Activated CD8-positive, alpha-beta memory T cell treated with anti-CD3 and anti-CD28 coated beads, Interleukin-2, amount 50 U/mL, for 48 hours (primary cell): ENCODE measurements around the gene PEG3.
"Not testable (repeated sequence)": the region's sequence is repeated elsewhere in the genome, so short reads cannot be mapped to it uniquely, and the experiment has no call there.

ENCODE experiments used
- DNase-seq: peaks from one replicate; pipeline ENCODE4 v3.0.0-alpha.2; 2020

Gene PEG3

GRCh38 chr19:56840451-56841192 lies at the start of gene PEG3, which contains the start of gene ZIM2:
Gene PEG3, minus strand, starts transcription at chr19:56840726. Its CDS starts 16,071 bp downstream, at chr19:56824655.
Gene ZIM2, minus strand, starts transcription at chr19:56840726. Its CDS starts 16,449 bp downstream, at chr19:56824277.
- DNase-seq = no peak

GRCh38 chr19:56885173-56885985 lies 44.9 kb upstream of the PEG3 start:
- no peak for DNase-seq

- DNase-seq = no peak
Observed at GRCh38 chr19:56884441-56884840, 43.9 kb upstream of the PEG3 start.

- DNase-seq = no peak
Observed at GRCh38 chr19:56880592-56881190, 40.2 kb upstream of the PEG3 start.

GRCh38 chr19:56877069-56877715 lies 36.7 kb upstream of the PEG3 start:
- no peak for DNase-seq

GRCh38 chr19:56875717-56876116 lies 35.2 kb upstream of the PEG3 start:
- no peak for DNase-seq

GRCh38 chr19:56874530-56874929 lies 34.0 kb upstream of the PEG3 start:
- no peak for DNase-seq

- DNase-seq = no peak
Observed at GRCh38 chr19:56873493-56873892, 33.0 kb upstream of the PEG3 start.

GRCh38 chr19:56869886-56870285 lies 29.4 kb upstream of the PEG3 start:
- DNase-seq = no peak

- no peak for DNase-seq
Observed at GRCh38 chr19:56868446-56868845, 27.9 kb upstream of the PEG3 start.

- no peak for DNase-seq
Observed at GRCh38 chr19:56866538-56866937, 26.0 kb upstream of the PEG3 start.

- no peak for DNase-seq
Observed at GRCh38 chr19:56864443-56865125, 24.1 kb upstream of the PEG3 start.

GRCh38 chr19:56862741-56863140 lies 22.2 kb upstream of the PEG3 start:
- no peak for DNase-seq

- DNase-seq = not testable (repeated sequence)
Observed at GRCh38 chr19:56860409-56860808, 19.9 kb upstream of the PEG3 start.

- DNase-seq = no peak
Observed at GRCh38 chr19:56858026-56858425, 17.5 kb upstream of the PEG3 start.

- no peak for DNase-seq
Observed at GRCh38 chr19:56856822-56857221, 16.3 kb upstream of the PEG3 start.

GRCh38 chr19:56852361-56852760 lies 11.8 kb upstream of the PEG3 start:
- not testable (repeated sequence) for DNase-seq

- no peak for DNase-seq
Observed at GRCh38 chr19:56848166-56848565, 7.6 kb upstream of the PEG3 start.

GRCh38 chr19:56842412-56842811 lies 1.9 kb upstream of the PEG3 start:
- no peak for DNase-seq

GRCh38 chr19:56841193-56841543 lies 642 bp upstream of the PEG3 start:
- DNase-seq = no peak

GRCh38 chr19:56839652-56840450 lies 675 bp downstream of the PEG3 start:
- no peak for DNase-seq
